Measurements from ENCODE around the gene SYT2.
"Not testable (repeated sequence)": the region's sequence is repeated elsewhere in the genome, so short reads cannot be mapped to it uniquely, and the experiment has no call there.

SYT2 gene

DNA sequence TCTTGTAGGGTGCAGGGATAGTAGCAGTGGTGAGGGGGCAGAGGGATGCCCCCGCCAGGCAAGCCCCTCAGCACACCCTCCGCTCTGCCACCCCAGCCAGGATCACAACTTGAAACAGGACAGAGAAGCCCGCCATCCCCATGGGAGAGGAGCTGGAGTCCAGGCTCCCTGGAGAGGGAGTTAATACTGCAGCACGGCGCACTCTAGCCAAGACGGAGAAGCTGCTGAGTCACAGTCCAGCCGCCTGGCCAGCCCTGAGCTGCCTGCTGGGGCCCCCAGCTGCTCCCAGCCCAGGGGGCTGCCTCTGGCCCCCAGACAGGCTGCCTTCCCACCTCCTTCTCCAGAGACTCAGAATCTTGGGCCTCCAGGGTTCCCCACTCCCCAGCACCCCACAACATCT lies 87.2 kb downstream of the SYT2 start:
- TF ChIP-seq, protein P1, sequence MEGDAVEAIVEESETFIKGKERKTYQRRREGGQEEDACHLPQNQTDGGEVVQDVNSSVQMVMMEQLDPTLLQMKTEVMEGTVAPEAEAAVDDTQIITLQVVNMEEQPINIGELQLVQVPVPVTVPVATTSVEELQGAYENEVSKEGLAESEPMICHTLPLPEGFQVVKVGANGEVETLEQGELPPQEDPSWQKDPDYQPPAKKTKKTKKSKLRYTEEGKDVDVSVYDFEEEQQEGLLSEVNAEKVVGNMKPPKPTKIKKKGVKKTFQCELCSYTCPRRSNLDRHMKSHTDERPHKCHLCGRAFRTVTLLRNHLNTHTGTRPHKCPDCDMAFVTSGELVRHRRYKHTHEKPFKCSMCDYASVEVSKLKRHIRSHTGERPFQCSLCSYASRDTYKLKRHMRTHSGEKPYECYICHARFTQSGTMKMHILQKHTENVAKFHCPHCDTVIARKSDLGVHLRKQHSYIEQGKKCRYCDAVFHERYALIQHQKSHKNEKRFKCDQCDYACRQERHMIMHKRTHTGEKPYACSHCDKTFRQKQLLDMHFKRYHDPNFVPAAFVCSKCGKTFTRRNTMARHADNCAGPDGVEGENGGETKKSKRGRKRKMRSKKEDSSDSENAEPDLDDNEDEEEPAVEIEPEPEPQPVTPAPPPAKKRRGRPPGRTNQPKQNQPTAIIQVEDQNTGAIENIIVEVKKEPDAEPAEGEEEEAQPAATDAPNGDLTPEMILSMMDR (conservative IDR thresholded peaks at IDR 0.05; ENCODE audit: control insufficient read depth, insufficient read depth, low read depth, low read length), result no peak
- DNase-seq (ENCODE audit: low read depth), result peak; percentile 58
- H3K4me3 ChIP-seq (ENCODE audit: control insufficient read depth, low read depth, low read length), result no peak overlapping the region

DNA sequence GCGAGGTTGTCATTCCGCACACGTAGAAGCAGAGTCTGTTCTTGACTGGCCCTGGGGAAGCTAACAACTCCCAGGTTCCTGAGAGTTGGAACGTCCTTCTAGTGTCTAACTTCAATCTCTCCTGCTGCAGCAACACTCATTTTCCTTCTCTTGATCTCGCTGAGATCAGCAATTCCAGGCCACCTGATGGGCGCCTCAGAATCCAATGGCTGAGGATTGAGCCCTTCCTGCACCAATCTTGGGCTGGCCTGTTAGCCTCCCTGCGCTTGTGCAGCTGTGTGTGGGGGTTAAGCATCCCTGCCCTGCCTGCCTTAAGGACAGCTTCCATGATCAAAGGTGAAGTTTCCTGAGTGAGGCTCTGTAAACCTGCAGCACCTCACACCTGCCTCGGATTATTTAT lies 87.9 kb downstream of the SYT2 start:
- DNase-seq (ENCODE audit: low read depth), result no peak
- no peak overlapping the region for H3K4me3 ChIP-seq (ENCODE audit: control insufficient read depth, low read depth, low read length)
- TF ChIP-seq, protein P1 (conservative IDR thresholded peaks at IDR 0.05; ENCODE audit: control insufficient read depth, insufficient read depth, low read depth, low read length), result no peak

DNA sequence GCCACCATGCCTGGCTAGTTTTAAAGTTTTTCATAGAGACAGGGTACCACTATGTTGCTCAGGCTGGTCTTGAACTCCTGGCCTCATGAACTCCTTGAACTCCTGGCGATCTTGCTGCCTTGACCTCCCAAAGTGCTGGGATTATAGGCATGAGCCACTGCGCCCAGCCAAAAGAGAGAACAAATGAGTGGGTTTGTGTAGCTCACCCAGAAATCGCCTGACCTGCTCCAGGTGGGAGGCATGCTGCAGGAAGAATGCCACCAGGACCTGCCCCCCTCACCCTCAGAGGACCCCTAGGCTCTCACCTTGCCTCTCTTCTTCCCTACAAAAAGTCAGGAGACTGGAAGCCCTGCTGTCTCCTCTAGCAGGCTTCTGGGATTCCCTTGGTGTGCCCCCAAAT lies 88.8 kb downstream of the SYT2 start:
- no peak overlapping the region for H3K4me3 ChIP-seq (ENCODE audit: control insufficient read depth, low read depth, low read length)
- no peak for DNase-seq (ENCODE audit: low read depth)
- TF ChIP-seq, protein P1 (conservative IDR thresholded peaks at IDR 0.05; ENCODE audit: control insufficient read depth, insufficient read depth, low read depth, low read length), result no peak

DNA sequence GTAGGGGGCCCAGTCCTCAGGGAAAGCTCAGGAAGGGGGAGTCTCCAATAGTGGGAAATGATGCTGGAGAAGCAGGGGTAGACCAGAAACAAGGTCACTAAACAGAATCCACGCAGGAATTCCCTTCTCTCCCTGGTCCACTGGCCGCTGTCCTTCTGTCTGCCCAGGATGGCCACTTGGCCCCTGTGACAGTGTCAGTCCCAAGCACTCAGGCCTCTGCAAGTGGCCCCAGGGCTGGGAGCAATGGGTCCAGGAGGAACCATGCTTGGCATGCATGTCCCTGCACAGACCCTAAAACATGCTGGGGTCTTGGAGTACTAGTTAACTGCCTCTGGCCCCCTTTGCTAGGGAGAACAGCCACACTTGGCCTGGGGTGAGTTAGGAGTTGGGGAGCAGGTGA lies 90.2 kb downstream of the SYT2 start:
- not testable (repeated sequence) for H3K4me3 ChIP-seq (ENCODE audit: control insufficient read depth, low read depth, low read length); DNase-seq (ENCODE audit: low read depth)

DNA sequence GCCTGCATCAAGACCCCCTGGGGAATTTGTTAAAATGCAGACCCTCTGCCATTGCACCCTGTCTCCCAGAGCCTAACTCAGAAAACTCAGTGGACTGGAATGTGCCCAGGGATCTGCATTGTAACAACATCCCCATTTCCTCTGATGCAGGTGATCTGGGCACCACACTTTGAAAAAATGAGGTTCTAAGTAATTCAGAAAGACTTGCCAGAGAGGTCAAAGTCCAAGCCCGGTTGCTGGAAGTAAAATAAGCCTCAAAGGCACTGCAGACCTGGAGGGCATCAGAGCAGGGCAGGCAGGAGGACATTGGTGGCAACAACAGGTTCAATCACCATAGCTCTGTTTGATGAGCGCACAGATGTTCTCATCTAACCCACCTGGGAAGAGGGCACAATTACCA lies 90.7 kb downstream of the SYT2 start:
- no peak overlapping the region for H3K4me3 ChIP-seq (ENCODE audit: control insufficient read depth, low read depth, low read length)
- no peak for DNase-seq (ENCODE audit: low read depth)
- TF ChIP-seq, protein P1 (conservative IDR thresholded peaks at IDR 0.05; ENCODE audit: control insufficient read depth, insufficient read depth, low read depth, low read length), result no peak

DNA sequence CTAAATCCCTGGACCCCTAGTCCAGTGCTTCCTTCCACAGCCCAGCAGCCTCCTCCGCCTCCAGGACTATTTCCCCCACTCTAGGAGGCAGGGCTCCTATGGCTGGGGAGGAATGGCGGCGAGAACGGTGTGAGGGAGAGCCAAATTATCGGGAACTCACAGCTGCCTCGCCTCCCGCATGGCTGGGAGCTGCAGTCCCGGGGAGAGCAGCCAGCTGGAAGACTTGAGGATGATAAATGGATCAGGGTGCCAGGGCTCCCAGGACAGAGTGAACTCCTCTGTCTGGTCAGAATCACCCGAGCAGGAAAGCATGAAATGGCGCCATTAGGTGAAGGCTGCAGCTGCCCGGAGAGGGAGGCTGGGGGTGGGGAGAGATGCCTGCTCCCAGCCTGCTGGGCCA lies 91.2 kb downstream of the SYT2 start:
- not testable (repeated sequence) for H3K4me3 ChIP-seq (ENCODE audit: control insufficient read depth, low read depth, low read length)
- peak; percentile 18 for DNase-seq (ENCODE audit: low read depth)

DNA sequence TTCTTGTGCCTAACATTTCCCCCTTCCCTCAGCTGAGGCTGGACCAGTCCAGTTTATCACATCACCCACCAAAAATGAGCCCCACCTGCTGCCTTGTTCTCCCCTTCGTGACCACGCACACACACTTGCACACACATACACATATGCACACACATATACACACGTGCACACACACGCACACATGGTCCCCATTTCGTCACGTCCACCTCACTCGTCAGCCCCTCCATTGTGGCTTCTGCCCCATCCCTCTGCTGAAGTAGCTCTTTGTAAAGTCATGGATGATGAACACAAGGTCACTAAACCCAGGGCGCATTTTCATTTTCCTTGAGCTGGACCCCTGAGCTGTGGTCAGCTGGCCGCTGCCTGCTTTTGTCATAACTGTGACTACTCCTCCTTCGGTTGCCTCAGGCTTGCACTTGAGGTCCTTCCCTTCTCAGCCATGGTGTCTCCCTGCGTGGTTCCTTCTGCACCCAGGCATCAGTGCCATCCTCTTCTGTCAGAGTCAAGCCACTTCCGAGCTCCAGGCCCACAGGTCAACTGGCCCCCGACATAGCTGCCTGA lies 93.8 kb downstream of the SYT2 start:
- TF ChIP-seq, protein P1 (conservative IDR thresholded peaks at IDR 0.05; ENCODE audit: control insufficient read depth, insufficient read depth, low read depth, low read length), result no peak
- no peak overlapping the region for H3K4me3 ChIP-seq (ENCODE audit: control insufficient read depth, low read depth, low read length)
- DNase-seq (ENCODE audit: low read depth), result no peak

Measured in fibroblast of mammary gland (primary cell).